SU-DHL-6 (cell line): ENCODE measurements around the gene ZFYVE9.

Source experiments
- H2AFZ ChIP-seq: fragments of 200-600 bp; sonication (generic); 2 replicates; pipeline ENCODE4 v1.6.1; 2014; ENCODE audit warnings: low read depth, mild to moderate bottlenecking, moderate library complexity, mixed read lengths, antibody characterized with exemption, low read length; ENCODE audit not compliant: severe bottlenecking
- H3F3A ChIP-seq: fragments of 200-600 bp; shearing (Covaris generic); 2 replicates; pipeline ENCODE4 v1.6.0; 2016; ENCODE audit warnings: antibody characterized with exemption, mild to moderate bottlenecking; ENCODE audit not compliant: insufficient read depth
- H3K27ac ChIP-seq: fragments of 200-600 bp; sonication (generic); 2 replicates; pipeline ENCODE4 v1.5.1; 2016; ENCODE audit warnings: low read depth, mild to moderate bottlenecking, low read length, moderate library complexity, mixed read lengths
- H3K27me3 ChIP-seq: fragments of 200-600 bp; sonication (generic), shearing (Covaris generic); 2 replicates; pipeline ENCODE4 v1.6.0; 2014; ENCODE audit warnings: mild to moderate bottlenecking, low read length
- H3K36me3 ChIP-seq: fragments of 200-600 bp; sonication (generic); 2 replicates; pipeline ENCODE4 v1.6.1; 2014; ENCODE audit warnings: mild to moderate bottlenecking, low read length, mixed read lengths
- H3K4me2 ChIP-seq: fragments of 300-600, 200-600 bp; shearing (Covaris generic), sonication (generic); 2 replicates; pipeline ENCODE4 v1.6.0; 2014; ENCODE audit warnings: low read length, low read depth, mild to moderate bottlenecking; ENCODE audit not compliant: poor library complexity, severe bottlenecking
- H3K4me3 ChIP-seq: fragments of 200-600 bp; sonication (generic); 2 replicates; pipeline ENCODE4 v1.5.1; 2014; ENCODE audit warnings: antibody characterized with exemption, low read length, mild to moderate bottlenecking, mixed read lengths; ENCODE audit not compliant: insufficient read depth, poor library complexity, severe bottlenecking
- H3K79me2 ChIP-seq: fragments of 200-600 bp; sonication (generic); 2 replicates; pipeline ENCODE4 v1.6.1; 2014; ENCODE audit warnings: mild to moderate bottlenecking, low read length, moderate library complexity; ENCODE audit not compliant: insufficient read depth
- H3K9ac ChIP-seq: fragments of 200-600 bp; sonication (generic); 2 replicates; pipeline ENCODE4 v1.7.0; 2014; ENCODE audit warnings: mild to moderate bottlenecking, low read length
- H3K9me2 ChIP-seq: fragments of 200-600 bp; sonication (generic); replicated peaks from 2 replicates; pipeline ENCODE4 v1.6.1; 2014; ENCODE audit warnings: low read length; ENCODE audit not compliant: insufficient read depth
- H3K9me3 ChIP-seq: fragments of 200-600 bp; sonication (generic); 2 replicates; pipeline ENCODE4 v1.6.1; 2014; ENCODE audit warnings: low read length, mixed read lengths; ENCODE audit not compliant: insufficient read depth
- H4K20me1 ChIP-seq: fragments of 200-600 bp; sonication (generic); 2 replicates; pipeline ENCODE4 v1.6.1; 2014; ENCODE audit warnings: low read depth, mild to moderate bottlenecking, antibody characterized with exemption, low read length, moderate library complexity, mixed read lengths
- EZH2phosphoT487 ChIP-seq: fragments of 200-600 bp; sonication (generic), shearing (Covaris generic); conservative IDR thresholded peaks from 2 replicates; pipeline ENCODE4 v1.6.1; 2018; ENCODE audit warnings: mild to moderate bottlenecking, antibody characterized with exemption, low read length, moderate library complexity, mixed read lengths
- TF ChIP-seq, protein P1 (sequence below): fragments of 200-600 bp; sonication (generic); IDR thresholded peaks from one replicate; pipeline ENCODE4 v1.5.1; 2017; ENCODE audit warnings: antibody characterized with exemption, mild to moderate bottlenecking, low read length, moderate library complexity; ENCODE audit not compliant: insufficient read depth, poor library complexity, severe bottlenecking

Gene ZFYVE9

DNA sequence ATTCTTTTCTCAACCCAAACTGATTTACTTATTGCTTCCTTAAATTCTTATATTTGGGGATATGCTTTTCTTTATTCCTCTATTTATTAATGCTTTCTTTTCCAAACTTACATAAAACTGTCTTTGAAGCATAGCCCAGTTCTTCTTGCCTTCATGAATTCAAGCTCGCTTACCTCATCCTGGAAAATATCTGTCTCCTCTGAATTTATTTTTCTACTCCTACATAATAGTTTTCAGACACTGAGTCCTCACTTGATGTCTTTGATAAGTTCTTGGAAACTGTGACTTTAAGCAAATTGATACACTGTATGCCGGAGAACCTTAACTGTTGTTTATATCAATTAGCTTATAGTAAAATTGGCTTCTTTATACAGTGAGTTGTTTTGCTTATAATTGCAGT is 93.8 kb downstream of the ZFYVE9 start:
- no peaks in the 10 kb centered on the region for H3K9me3 ChIP-seq

DNA sequence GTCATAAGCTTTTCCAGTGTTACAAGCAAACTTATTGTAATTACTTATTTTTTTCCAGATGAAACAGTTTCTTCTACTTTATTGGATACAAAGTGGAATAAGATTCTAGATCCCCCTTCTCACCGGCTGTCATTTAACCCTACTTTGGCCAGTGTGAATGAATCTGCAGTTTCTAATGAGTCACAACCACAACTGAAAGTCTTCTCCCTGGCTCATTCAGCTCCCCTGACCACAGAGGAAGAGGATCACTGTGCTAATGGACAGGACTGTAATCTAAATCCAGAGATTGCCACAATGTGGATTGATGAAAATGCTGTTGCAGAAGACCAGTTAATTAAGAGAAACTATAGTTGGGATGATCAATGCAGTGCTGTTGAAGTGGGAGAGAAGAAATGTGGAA is 95.5 kb downstream of the ZFYVE9 start:
- Histone ChIP-seq H3K27ac (no peak overlapping the region), H3K36me3 (no peaks in the 10 kb centered on the region), H3K27me3 (no peaks in the 10 kb centered on the region), H3K4me3 (no peak overlapping the region), H3K9me3 (no peaks in the 10 kb centered on the region), H3K4me2 (no peak overlapping the region), H3K9ac (no peak overlapping the region), H3K9me2 (no peaks in the 10 kb centered on the region), H3K79me2 (no peaks in the 10 kb centered on the region), H4K20me1 (no peaks in the 10 kb centered on the region; the same call in 1 of the 2 replicates), H3F3A (no peaks in the 10 kb centered on the region), H2AFZ (no peak overlapping the region)
- TF ChIP-seq, protein P1, sequence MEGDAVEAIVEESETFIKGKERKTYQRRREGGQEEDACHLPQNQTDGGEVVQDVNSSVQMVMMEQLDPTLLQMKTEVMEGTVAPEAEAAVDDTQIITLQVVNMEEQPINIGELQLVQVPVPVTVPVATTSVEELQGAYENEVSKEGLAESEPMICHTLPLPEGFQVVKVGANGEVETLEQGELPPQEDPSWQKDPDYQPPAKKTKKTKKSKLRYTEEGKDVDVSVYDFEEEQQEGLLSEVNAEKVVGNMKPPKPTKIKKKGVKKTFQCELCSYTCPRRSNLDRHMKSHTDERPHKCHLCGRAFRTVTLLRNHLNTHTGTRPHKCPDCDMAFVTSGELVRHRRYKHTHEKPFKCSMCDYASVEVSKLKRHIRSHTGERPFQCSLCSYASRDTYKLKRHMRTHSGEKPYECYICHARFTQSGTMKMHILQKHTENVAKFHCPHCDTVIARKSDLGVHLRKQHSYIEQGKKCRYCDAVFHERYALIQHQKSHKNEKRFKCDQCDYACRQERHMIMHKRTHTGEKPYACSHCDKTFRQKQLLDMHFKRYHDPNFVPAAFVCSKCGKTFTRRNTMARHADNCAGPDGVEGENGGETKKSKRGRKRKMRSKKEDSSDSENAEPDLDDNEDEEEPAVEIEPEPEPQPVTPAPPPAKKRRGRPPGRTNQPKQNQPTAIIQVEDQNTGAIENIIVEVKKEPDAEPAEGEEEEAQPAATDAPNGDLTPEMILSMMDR, result no peak
- no peak for TF ChIP-seq EZH2phosphoT487

More for the DNA sequence above, 93.8 kb downstream of the ZFYVE9 start:
- Histone ChIP-seq H3K36me3 (no peaks in the 10 kb centered on the region), H2AFZ (no peak overlapping the region), H3K9me2 (no peaks in the 10 kb centered on the region), H3K27me3 (no peaks in the 10 kb centered on the region), H3F3A (no peaks in the 10 kb centered on the region), H3K4me3 (no peak overlapping the region), H3K9ac (no peak overlapping the region), H4K20me1 (no peaks in the 10 kb centered on the region; the same call in 1 of the 2 replicates), H3K27ac (no peak overlapping the region), H3K79me2 (no peaks in the 10 kb centered on the region), H3K4me2 (no peak overlapping the region)
- TF ChIP-seq, protein P1, result no peak

DNA sequence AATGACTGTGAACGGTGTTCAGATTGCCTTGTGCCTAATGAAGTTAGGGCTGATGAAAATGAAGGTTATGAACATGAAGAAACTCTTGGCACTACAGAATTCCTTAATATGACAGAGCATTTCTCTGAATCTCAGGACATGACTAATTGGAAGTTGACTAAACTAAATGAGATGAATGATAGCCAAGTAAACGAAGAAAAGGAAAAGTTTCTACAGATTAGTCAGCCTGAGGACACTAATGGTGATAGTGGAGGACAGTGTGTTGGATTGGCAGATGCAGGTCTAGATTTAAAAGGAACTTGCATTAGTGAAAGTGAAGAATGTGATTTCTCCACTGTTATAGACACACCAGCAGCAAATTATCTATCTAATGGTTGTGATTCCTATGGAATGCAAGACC is 96.6 kb downstream of the ZFYVE9 start:
- H3K27ac ChIP-seq, result no peak overlapping the region

More for the DNA sequence above, 96.6 kb downstream of the ZFYVE9 start:
- Histone ChIP-seq H3K4me3 (no peak overlapping the region), H3K9me2 (no peaks in the 10 kb centered on the region), H3K4me2 (no peak overlapping the region), H3K36me3 (no peaks in the 10 kb centered on the region), H3K27me3 (no peaks in the 10 kb centered on the region), H3F3A (no peaks in the 10 kb centered on the region), H3K9me3 (no peaks in the 10 kb centered on the region), H2AFZ (no peak overlapping the region), H4K20me1 (no peaks in the 10 kb centered on the region; the same call in 1 of the 2 replicates), H3K79me2 (no peaks in the 10 kb centered on the region), H3K9ac (no peak overlapping the region)
- no peak for TF ChIP-seq EZH2phosphoT487
- TF ChIP-seq, protein P1, result no peak
